Liver (tissue), 3 donors: ENCODE measurements around the gene CATSPER3.

Source experiments
- ATF3 ChIP-seq: IDR thresholded peaks from 2 replicates; pipeline ENCODE4 v1.6.1; 2016; ENCODE audit warnings: antibody characterized with exemption
- EGR1 ChIP-seq, 2 donors: IDR thresholded peaks; 2 replicates each; pipeline ENCODE4 v1.6.1; 2016 to 2018; ENCODE audit warnings: antibody characterized with exemption in 2 of 2, low read depth in 2 of 2
- FOXA1 ChIP-seq: IDR thresholded peaks from 2 replicates; pipeline ENCODE4 v1.6.1; 2016; ENCODE audit warnings: antibody characterized with exemption
- JUND ChIP-seq, 2 donors: IDR thresholded peaks; 2 replicates each; pipeline ENCODE4 v1.6.1; 2016; ENCODE audit warnings: antibody characterized with exemption in 2 of 2
- RAD21 ChIP-seq, 2 donors: IDR thresholded peaks; 2 replicates each; pipeline ENCODE4 v1.6.1; 2016; ENCODE audit warnings: antibody characterized with exemption in 2 of 2, mild to moderate bottlenecking in 2 of 2
- REST ChIP-seq: IDR thresholded peaks from 2 replicates; pipeline ENCODE4 v1.6.1; 2016; ENCODE audit warnings: antibody characterized with exemption, mild to moderate bottlenecking
- RXRA ChIP-seq, 2 donors: IDR thresholded peaks; 2 replicates each; pipeline ENCODE4 v1.6.1; 2017 to 2018; ENCODE audit warnings: antibody characterized with exemption in 2 of 2, mild to moderate bottlenecking in 1 of 2
- SP1 ChIP-seq: IDR thresholded peaks from 2 replicates; pipeline ENCODE4 v1.6.1; 2018; ENCODE audit warnings: antibody characterized with exemption, mild to moderate bottlenecking
- TAF1 ChIP-seq: conservative IDR thresholded peaks from 2 replicates; pipeline ENCODE4 v1.6.1; 2016; ENCODE audit warnings: antibody characterized with exemption, mild to moderate bottlenecking
- YY1 ChIP-seq: IDR thresholded peaks from 2 replicates; pipeline ENCODE4 v1.6.1; 2016; ENCODE audit warnings: antibody characterized with exemption, mild to moderate bottlenecking
- TF ChIP-seq, protein P1 (sequence below): fragments of 150-350 bp; IDR thresholded peaks from 2 replicates; pipeline ENCODE4 v1.5.1; 2017; ENCODE audit warnings: improper control_type of control experiment, low read depth, low read length; ENCODE audit not compliant: missing input control
- TF ChIP-seq, protein P2 (sequence below): IDR thresholded peaks from 2 replicates; pipeline ENCODE4 v1.6.1; 2016; ENCODE audit warnings: antibody characterized with exemption
- TF ChIP-seq, protein P3 (sequence below): IDR thresholded peaks from 2 replicates; pipeline ENCODE4 v1.6.1; 2016; ENCODE audit warnings: antibody characterized with exemption
- donor health status: healthy.
- donor health status: healthy.

DNA sequence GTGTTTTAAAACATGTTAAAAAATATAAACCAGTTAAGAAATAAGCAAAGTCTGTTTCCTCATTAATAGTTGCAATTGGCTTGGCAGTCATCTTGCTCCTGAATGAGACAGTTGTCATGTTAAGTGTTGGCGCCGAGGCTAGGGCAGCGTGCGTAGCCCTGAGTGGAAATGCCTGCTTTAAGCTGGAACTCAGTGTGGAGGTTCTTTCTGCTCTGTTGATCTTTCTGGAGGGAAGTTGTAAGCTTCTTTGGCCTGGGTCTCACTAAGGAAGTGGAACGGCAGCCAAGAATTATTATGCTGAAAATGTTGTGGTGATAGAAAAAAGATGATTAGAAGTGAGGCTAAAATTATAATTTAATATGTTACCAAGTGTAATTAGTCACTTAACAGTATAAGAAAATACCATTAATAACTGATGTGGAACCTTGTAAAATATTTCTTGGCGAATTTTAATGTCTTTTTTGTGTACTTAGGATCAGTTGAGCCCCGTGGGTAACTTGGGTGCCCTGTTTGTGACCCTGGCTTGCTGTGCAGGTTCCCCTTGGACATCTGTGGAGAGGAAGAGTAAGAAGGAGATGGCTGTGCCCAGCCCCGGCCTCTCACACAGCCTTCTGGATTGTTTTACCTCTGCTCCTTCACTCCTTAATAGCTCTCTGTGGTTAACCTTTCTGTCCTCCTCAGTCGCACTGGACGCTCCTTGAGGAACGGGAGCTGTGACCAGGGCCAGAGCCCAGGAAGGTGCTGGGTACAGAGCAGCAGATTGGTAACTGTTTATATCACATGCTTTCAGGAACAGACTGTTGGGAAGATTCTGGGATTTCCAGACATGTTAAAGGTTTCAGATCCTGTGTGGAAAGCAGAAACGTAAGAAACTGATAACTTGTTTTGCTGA, 31.8 kb upstream of the CATSPER3 start:
- TF ChIP-seq, protein P1, sequence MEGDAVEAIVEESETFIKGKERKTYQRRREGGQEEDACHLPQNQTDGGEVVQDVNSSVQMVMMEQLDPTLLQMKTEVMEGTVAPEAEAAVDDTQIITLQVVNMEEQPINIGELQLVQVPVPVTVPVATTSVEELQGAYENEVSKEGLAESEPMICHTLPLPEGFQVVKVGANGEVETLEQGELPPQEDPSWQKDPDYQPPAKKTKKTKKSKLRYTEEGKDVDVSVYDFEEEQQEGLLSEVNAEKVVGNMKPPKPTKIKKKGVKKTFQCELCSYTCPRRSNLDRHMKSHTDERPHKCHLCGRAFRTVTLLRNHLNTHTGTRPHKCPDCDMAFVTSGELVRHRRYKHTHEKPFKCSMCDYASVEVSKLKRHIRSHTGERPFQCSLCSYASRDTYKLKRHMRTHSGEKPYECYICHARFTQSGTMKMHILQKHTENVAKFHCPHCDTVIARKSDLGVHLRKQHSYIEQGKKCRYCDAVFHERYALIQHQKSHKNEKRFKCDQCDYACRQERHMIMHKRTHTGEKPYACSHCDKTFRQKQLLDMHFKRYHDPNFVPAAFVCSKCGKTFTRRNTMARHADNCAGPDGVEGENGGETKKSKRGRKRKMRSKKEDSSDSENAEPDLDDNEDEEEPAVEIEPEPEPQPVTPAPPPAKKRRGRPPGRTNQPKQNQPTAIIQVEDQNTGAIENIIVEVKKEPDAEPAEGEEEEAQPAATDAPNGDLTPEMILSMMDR, result no peak
- TF ChIP-seq, protein P2, sequence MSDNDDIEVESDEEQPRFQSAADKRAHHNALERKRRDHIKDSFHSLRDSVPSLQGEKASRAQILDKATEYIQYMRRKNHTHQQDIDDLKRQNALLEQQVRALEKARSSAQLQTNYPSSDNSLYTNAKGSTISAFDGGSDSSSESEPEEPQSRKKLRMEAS, result no peak
- TF ChIP-seq REST (no peak), RAD21 (IDR thresholded peaks at IDR 0.05) (no peak), SP1 (no peak), YY1 (no peak), ATF3 (no peak), JUND (IDR thresholded peaks at IDR 0.05) (no peak), EGR1 (IDR thresholded peaks at IDR 0.05; ENCODE audit: low read depth in 2 of 2) (no peak), FOXA1 (no peak), TAF1 (no peak), RXRA (IDR thresholded peaks at IDR 0.05) (no peak)
- TF ChIP-seq, protein P3, sequence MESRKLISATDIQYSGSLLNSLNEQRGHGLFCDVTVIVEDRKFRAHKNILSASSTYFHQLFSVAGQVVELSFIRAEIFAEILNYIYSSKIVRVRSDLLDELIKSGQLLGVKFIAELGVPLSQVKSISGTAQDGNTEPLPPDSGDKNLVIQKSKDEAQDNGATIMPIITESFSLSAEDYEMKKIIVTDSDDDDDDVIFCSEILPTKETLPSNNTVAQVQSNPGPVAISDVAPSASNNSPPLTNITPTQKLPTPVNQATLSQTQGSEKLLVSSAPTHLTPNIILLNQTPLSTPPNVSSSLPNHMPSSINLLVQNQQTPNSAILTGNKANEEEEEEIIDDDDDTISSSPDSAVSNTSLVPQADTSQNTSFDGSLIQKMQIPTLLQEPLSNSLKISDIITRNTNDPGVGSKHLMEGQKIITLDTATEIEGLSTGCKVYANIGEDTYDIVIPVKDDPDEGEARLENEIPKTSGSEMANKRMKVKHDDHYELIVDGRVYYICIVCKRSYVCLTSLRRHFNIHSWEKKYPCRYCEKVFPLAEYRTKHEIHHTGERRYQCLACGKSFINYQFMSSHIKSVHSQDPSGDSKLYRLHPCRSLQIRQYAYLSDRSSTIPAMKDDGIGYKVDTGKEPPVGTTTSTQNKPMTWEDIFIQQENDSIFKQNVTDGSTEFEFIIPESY, result no peak
